Activated naive CD4-positive, alpha-beta T cell treated with Interleukin-2 at 50 U/mL for 16 hours (primary cell): ENCODE measurements around the gene ANO2.
"Not testable (repeated sequence)": the region's sequence is repeated elsewhere in the genome, so short reads cannot be mapped to it uniquely, and the experiment has no call there.

Experiments
- DNase-seq: peaks from one replicate; pipeline ENCODE4 v3.0.0-alpha.2; 2020

The ANO2 gene

DNA sequence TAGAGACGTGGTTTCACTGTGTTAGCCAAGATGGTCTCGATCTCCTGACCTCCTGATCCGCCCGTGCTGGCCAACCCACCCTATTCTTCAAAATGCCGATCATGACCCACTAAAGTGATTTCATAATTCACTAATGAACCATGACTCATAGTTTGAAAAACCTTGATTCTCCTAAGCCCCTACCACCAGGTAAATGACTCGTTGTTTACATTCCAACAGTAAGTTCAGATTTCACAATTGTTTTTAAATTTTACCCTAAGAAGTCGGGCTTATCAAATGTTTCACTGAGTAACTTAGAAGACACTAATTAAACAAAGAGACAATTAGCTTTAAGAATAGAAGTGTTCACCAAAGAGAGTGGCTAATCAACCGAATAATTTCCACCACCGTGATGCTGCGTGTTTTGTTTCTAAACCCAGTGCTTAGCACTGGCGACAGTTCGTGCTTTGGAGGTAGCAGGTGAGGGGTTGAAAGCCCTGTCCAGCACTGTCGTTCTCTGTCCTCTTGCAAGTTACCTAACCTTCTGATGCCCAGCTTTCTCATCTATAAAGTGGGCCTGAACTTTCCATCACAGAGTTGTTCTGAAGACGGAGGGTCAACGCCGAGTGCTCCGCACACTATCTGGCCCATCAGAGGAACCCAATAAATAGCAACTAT is 376.6 kb downstream of the ANO2 start:
- DNase-seq = no peak

DNA sequence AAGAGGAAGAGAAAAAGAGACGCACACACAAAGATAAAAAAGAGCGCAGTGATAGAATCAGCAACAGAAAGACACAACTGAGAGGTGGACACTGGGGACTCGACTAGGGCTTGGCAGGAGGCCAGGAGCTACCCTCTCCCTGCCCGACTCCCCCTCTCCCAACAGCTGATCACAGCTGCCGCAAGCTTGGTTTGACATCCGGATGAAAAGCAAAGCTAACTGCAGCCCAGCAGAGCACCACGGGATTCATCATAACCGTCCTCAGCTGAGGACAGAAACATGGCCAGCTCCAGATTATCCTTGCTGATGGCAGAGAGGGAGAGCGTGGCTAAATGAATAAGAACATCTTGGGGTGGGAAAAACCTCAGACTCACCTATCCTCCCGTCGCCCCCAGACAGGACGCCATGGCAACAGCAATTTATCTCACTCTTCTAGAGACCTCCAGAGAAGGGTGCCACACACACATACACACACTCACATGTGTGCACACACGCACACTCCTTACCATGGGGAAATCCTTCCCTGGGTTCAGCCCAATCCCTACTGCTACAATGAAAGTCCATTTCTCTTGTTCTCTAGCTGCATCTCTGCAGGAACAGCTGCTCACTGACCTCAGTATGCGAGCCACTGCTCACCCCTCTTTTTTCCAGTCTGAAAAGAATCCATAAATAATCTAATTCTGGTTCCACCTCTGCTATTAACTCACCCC is 377.9 kb downstream of the ANO2 start:
- no peak for DNase-seq

DNA sequence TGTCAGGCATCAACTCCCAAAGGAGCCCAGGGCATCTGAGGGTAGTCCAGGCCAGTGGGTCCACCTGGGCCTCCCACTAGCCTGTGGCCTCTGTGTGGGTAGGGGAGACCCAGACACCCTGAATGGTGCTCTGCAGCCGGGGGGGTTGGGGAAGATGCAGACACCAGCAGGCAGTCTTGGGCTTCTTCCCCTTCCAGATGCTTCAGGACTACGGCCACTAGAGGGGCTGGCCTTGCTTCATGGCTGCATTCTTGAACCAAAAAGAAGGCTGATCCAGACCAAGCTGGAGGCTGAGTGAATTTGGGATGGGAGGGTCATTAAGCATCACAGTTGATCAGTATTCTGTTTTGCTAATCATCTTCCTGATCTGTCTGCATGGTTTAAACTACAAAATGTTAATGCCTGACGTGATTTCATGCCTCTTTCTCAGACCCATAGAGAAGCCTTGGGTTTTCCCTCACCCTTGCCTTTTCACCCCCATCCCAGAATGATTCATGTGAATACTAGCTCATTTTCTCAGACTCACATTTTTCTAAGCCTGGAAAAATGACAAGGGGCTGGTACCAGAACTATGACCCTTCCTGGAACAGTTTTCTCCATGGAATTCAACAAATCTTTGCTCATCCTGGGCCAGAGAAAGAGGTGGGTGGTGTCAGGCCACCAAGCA is 379.0 kb downstream of the ANO2 start:
- no peak for DNase-seq

DNA sequence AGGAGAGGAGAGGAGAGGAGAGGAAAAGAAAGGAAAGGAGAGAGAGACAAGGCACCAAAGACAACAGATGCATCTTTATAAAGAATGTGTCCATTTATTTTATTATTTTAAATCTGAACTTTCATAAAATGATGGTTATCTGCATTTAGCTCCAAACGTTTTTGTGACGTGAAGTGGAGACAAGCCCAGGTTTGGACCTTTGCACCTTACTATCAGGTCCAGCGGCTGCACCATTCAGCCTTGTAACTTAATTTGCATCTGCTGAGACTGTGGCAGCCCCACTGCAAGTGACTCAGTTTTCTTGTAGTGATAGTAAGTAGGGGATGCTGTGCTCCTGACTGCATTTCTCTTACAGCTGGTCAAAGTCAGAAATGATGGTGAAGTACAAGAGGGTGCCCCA is 382.5 kb downstream of the ANO2 start:
- no peak for DNase-seq

DNA sequence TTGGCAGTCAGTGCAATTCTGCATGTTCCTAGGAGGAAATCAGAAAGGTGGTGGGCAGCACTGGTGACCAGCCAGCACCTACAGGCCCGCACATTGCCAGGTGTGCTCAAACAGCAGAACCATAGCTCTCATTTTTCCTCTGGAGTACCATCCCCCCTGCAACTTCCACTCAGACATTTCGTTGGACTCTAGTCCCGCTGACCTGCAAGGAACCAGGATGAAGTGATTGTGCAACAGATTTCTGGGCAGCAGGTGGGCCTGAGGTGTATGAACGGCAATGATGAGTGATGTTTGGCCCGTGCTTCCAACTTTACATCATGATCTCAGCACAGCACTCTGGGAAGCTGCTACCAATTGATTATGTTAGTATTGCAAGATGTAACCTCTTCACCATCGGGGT is 383.2 kb downstream of the ANO2 start:
- no peak for DNase-seq

DNA sequence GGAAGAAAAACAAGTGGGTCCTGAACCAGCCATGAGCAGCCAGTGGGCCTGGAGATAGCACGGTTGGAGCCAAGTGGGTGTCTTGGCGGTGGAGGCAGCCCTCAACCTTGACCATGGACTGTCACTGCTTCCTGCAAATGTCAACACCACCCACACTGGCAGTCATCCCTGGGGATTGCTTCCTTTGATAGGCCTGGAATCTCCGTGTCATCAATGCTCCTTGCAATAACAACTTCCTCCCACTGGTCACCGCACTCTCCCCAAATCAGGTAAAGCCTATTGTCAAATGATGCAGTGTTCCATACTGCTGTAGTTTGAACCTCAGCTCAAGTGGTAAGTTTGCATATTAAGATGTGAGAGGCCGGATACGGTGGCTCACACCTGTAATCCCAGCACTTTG is 384.0 kb downstream of the ANO2 start:
- no peak for DNase-seq

DNA sequence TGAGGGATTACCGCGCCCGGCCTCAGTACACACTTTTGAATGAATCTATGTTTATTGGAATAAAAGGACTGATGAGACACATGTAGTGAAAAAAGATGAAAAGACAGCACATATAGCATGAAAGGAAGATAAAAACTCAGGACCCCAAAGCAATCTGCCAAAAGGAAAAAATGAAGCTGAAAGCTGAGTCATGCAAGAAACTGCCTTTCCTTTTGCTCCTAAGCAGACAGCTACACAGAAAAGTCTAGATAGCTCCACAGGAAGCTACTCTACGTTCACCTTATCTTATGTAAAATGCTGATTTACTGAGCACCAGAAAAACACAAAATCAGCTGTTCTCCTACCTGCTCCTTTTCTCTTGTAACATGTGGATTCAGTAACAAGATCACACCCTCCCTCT is 384.8 kb downstream of the ANO2 start:
- DNase-seq = no peak

DNA sequence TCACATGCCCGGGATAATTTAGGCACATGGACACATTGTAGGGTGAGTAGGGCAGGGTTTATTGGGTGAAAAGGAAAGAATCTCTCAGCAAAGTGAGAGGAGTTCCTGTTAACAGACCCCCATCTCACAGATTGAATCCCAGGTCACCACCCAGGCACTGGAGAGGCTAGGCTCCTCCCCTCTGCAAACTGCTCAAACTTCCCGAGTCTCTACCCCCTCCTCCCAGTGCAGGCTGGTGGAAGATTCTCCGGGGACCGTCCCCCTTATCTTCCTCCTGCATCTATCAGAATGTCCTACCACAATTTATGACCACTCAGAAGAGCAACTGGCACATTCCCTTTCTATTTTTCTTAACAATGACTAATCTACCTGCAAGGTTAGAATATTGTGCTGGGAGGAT is 387.2 kb downstream of the ANO2 start:
- DNase-seq = no peak

DNA sequence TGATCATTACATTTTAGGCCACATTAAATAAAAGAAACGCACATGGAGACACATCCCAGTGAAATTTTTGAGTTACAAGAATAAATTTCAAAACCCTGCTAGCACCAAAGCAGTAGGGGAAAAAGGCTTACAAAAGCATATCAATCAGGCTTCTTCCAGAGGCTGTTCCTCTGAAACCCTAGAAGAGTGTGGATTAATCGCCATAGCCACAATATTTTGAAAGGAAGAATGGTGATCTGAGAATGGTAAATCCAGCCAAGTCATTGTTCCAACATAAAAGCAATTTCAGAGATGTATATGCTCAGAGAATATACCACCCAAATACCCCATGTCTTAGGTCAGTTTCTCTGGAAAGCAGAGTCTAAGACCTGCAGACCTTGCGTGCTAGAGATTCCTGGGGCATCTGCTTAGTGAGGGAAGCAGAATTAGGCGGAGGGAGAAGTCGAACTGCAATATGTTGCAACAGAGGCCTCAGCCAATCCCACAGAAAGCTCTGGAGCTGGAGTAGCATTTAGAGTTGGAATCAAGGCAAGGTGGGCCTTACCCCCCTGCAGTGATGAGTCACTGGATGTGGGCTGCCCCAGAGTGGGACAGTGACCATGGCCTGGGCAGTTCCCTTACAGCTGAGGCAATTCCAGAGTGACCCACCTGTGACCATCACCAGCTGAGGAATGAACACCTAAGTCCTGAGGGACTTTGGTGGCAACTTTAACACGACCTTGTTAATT is 387.9 kb downstream of the ANO2 start:
- no peak for DNase-seq

DNA sequence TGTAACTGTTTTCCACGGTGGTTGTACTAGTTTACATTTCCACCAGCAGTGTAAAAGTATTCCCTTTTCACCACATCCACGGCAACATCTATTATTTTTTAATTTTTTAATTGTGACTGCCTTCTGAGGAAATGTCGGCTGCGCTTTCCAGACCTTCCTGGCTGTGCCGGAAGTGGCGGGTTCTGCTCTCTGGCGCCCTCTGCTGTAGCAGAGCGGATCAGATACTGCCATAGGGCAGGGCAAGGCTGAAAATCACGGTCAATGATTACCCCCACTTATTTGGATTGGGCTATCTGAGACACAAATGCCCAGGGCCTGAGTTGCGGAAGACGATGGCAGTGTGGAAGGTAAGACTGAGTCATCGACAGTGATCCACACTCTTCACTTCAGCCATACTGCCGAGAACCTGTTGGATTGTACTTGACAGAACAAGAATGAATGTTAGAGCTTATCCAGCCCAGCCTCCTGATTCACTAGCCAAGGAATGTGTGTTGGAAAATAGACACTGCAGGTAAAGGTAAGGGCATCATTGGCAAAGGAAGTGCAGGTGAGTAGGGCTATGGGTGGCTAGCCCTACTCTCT is 388.9 kb downstream of the ANO2 start:
- no peak for DNase-seq

DNA sequence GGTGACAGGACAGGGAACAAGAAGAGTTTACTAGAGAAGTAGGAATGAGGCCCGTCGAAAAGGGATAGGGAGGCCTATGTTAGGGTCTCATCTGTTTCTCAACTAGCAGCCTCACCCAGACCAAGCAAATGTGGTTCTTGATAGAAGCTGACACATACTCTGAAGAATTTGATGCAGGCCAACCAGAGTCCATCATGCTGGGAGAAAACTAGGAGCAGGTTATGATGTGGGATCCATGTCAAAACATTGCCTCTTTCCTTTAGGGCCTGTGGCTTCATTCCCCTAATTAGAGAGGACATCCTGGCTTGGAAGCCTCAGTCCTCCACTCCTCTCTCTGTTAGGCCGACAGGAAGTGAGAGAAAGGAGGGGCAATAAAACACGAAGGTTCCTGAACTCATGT is 390.3 kb downstream of the ANO2 start:
- DNase-seq = no peak

DNA sequence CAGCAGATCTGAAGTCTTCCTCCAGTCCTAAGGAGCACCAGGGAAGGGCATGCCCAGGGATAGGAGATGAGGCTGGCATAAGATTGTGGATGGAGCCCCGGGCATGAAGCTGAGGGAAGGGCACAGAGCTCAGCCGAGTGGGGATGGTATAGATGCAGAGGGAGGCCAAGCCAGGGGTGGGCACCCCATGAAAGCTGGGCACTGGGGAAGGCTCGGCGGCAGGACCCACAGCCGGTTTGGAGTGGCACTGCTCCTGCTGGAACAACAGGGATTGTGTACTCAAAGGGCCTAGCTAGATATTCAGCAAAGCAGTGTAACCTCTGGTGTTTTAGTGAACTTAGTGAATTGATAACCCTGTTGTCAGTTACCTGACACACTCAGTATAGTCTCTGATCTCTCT is 396.0 kb downstream of the ANO2 start:
- no peak for DNase-seq

DNA sequence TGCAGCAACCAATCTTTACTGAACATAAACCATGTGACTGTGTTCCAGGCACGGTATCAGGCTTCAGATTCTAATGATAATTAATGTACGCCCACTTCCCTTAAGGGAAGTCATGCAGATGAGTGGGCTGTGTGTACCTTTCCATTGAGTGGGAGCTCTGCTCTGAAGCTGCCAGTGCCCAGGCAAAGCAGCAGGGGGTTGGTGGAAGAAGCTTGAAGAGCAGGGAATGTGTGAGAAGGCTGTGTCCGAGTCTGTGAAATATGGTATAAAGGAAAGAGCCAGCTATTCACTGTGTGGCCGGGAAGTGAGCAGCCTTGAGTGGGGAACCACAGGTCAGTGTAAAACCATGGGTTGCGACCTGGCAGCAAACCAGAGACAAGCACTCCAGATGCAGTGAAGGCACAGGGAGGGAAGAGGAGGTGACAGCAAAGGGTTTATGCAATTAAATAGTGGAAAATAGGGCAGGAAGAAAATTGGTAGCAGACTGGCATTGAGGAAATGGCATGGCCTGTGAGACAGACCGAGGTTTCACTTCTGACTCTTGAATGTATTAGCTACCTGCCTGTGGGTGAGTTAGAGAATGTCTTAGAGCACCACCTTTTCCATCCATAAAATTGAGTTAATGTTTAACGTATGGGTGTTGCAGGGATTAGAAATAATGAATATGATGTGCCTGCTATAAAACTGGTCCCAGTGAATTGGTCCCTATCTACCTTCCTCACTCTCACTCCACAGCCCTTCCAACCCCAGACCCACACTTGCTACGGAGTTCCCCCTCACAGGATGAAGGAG is 396.7 kb downstream of the ANO2 start:
- no peak for DNase-seq

DNA sequence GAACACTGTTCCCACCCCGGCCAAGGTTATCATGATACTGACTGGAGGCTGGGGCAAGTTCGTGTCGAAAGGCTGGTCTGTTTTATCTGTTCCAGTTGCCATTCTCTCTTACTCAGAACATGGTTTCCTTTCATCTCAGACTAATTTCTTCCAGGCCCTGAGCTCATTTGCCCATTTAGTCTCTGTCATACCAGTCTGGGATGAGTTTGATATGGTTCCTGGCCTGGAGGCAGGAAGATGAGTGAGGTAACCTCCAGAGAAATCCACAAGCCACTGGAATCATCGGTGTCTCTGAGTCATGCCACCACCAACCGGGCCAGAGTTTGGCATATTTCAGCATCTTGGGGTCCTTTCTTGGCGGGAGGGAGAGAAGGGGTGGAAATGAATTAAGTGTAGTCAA is 398.4 kb downstream of the ANO2 start:
- DNase-seq = no peak

DNA sequence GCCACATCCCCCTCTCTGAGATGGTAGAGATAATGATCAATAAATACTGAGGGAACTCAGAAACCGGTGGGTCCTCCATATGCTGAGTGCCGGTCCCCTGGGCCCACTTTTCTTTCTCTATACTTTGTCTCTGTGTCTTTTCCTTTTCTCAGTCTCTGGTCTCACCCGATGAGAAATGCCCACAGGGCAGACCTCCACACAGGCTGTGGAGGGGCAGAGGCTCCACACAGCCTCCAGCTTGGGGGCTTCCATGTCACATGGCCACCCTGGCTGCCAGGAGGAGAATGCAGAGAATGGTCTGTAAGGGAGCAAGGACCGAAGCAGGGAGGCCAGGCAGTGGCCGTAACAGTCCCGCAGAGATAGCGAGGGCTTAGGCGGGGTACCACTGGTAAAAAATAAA is 407.3 kb downstream of the ANO2 start:
- no peak for DNase-seq

DNA sequence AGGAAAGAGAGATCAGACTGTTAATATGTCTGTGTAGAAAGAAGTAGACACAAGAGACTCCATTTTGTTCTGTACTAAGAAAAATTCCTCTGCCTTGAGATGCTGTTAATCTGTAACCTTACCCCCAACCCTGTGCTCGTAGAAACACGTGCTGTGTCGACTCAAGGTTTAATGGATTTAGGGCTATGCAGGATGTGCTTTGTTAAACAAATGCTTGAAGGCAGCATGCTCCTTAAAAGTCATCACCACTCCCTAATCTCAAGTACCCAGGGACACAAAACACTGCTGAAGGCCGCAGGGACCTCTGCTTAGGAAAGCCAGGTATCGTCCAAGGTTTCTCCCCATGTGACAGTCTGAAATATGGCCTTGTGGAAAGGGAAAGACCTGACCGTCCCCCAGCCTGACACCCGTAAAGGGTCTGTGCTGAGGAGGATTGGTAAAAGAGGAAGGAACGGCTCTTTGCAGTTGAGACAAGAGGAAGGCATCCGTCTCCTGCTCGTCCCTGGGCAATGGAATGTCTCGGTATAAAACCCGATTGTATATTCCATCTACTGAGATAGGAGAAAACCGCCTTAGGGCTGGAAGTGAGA is 407.9 kb downstream of the ANO2 start:
- not testable (repeated sequence) for DNase-seq

DNA sequence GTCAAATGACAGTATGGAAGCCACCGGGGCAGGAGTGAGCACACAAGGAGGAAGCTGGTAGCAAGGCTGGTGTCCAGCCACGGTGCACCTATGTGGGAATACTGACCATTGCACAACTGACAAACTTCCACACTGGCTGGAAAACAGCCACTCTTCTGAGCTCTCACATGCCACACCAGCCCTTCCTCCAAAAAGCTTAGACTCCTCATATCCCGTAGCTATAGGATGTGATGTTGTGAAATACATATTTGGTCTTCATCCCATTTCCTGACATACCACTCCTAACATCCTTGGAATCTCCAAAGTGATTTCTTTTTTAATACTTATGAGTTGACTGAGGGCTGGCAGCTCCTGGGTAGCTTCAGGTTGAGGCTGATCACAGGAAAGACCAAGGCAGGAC is 409.5 kb downstream of the ANO2 start:
- DNase-seq = no peak

DNA sequence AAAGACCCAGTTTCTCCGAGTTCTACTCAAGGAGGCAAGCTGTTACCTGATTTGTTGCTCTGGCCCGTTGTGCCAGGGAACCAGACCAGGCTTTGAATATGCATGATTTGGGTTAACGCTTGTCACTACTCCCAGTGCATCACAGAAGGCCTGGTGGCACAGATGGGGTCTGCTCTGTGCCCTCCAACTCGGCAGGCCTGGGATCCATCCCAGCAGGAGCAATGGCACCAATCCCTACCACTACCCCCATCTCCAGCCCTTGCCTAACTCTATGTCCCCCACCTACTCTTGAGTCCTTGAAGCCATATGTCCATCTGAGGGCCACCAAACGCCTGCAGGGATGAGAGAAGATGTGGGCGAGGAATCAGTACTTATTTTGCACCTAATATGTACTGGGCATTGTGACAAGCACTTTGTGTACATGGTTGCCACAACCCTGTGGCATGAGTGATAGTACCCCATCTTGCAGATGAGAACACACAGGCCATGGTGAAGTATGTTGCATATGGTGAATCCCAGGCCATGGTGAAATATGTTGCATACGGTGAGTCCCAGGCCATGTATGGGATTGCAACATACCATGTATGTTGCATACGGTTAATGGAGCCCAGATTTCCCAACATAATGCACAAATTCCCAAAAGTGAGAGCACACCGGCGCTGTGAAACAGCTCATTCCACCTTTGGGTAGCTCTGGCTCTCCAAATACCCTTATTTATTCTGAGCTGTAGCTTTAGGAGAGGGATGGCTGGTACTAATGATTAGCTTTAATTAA is 410.4 kb downstream of the ANO2 start:
- no peak for DNase-seq

DNA sequence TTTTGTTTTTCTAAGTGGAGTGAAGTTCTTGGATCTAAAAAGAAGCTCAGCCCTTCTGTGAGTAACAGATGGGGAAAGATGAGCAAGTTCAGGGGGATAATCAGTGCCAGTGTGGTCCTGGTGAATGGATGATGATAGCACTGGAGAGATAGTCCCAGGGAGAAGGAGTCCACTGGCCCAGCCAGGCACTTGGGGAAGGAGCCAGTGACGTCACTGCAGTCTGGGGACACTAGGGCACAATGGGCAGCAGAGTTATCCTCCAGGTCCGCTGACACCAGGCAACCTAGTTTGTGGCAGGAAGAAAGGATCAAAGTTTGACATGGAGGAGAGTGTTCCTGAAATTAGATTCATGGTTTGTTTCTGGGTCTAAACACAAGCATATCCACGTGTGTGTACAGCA is 411.7 kb downstream of the ANO2 start:
- DNase-seq = no peak

DNA sequence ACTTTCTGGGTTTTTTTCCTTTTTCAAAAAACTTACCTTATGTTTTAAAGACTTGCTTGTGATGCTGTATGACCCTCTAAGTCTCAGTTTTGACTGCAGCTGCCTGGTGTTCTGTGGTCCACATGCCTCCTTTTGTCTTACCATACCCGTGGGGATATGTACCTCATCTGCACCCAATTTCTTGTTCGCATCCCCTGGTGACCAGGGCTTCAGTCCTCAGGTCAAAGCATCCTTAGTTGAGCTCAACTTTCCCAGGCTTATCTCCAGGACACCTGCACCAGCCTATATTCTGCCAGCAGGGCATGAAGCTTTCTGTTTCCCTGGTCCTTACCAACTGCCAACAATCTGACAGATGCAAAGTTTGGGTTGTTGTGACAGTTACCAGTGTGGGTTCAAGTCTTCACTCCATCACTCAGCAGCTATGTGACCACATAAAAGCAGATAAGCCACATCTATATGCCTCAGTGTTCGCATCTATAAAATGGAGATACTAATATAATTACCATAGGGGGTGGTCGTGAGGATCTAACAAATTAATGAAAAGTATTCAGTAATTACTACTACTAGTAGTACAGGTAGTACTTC is 419.2 kb downstream of the ANO2 start:
- DNase-seq = no peak
